ENCODE measurements around the gene MRGPRX1. TPM values are rescaled to one million over a fixed set of nuclear protein-coding genes. Genes with fewer than 3 reads are reported as not detected.

MRGPRX1 gene
- total RNA-seq, result not detected
- polyA plus RNA-seq, result not detected

DNA sequence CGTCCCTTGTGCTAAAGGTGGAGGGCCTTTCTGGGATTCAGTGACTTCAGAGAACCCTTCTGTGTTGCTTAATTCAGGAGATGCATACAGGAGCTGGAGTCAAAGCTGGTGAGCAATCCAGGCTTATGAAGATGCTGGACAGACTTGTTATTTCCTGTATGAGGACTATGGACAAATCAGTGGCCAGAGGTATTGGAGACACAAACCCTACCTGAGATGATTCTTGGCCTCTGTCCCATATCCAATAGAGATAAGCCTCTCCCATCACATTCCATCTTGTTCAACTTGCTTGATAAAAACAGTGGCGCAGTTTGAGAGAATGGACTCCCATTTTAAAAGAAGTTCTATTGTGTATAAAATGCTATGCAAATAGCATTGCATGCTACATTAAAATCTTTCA, at the start of gene MRGPRX1:
Gene MRGPRX1, minus strand, starts transcription at position 101 of the 400 bp plus-strand sequence. CDS start 4,630 bp downstream, outside the sequence.
- no peak within 1 kb of the TSS for H3K4me3 ChIP-seq (ENCODE audit: low read depth, low read length)
- Mint-ChIP-seq H3K4me1 (peaks cover 0 to 4% (median 0%) of the 10 kb centered on the region in 4 donors), H3K27ac (no peak within 1 kb of the TSS), H3K27me3 (peaks cover 5% of the 10 kb centered on the region), H3K36me3 (no peaks in the 10 kb centered on the region), H3K4me3 (no peak within 1 kb of the TSS), H3K9me3 (peaks cover 0 to 3% (median 0%) of the 10 kb centered on the region in 7 donors)
- no peaks in the 10 kb centered on the region for H3K9me3 ChIP-seq (ENCODE audit: control insufficient read depth in 2 of 2, low read length in 2 of 2)
- no peak within 1 kb of the TSS for H3K27ac ChIP-seq (ENCODE audit: insufficient read depth, low read length, poor library complexity, severe bottlenecking)
- ATAC-seq (ENCODE audit: low read depth in 2 of 2) (no peak), DNase-seq (no peak)
- no peaks in the 10 kb centered on the region for H3K4me1 ChIP-seq (ENCODE audit: control insufficient read depth, insufficient read depth, low read length, poor library complexity, severe bottlenecking)
- H3K36me3 ChIP-seq (ENCODE audit: control insufficient read depth, insufficient read depth, low read length), result no peaks in the 10 kb centered on the region
- H3K27me3 ChIP-seq (ENCODE audit: control insufficient read depth, insufficient read depth, low read length), result no peaks in the 10 kb centered on the region

DNA sequence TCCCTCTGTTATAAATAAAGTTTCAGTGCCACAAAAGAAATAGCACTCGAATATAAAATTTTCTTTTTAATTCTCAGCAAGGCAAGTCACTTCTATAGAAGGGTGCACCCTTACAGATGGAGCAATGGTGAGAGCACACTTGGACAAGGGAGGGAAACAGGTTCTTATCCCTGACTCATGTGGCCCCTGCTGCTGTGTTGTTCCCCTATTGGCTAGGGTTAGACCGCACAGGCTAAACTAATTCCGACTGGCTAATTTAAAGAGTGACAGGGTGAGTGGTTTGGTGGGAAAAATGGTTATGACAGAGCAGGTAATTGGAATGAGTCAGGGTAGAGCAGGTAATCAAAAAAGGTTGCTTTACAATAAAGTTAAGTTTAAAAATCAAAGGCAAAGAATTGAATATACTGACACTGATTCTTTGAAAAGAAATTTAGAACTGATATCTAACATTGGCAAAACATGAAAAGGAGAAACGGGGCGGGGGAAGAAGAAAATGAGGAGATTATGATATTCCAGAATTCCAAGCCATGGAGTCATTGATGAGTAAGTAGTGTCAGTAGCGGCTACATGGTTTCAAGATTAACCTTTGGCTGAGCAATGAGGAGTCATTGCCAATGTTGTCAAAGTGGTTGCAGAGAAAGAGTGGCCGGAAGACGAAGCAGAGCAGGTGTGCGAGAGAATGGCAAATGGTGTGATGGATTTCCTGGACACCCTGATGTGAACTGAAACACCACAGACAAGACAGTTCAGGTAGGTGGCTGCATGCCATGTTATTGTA, 48.4 kb upstream of the MRGPRX1 start:
- Histone ChIP-seq H3K4me3 (ENCODE audit: low read depth, low read length) (no peak overlapping the region), H3K27me3 (ENCODE audit: control insufficient read depth, insufficient read depth, low read length) (no peaks in the 10 kb centered on the region), H3K36me3 (ENCODE audit: control insufficient read depth, insufficient read depth, low read length) (no peaks in the 10 kb centered on the region), H3K27ac (ENCODE audit: insufficient read depth, low read length, poor library complexity, severe bottlenecking) (no peak overlapping the region), H3K4me1 (ENCODE audit: control insufficient read depth, insufficient read depth, low read length, poor library complexity, severe bottlenecking) (no peaks in the 10 kb centered on the region), H3K9me3 (ENCODE audit: control insufficient read depth in 2 of 2, low read length in 2 of 2) (no peaks in the 10 kb centered on the region)
- no peak overlapping the region for H3K27ac Mint-ChIP-seq
- no peak for ATAC-seq (ENCODE audit: low read depth in 2 of 2)
- H3K9me3 Mint-ChIP-seq, result peaks cover 0 to 6% (median 4%) of the 10 kb centered on the region in 7 donors
- no peak for DNase-seq
- peaks cover 0 to 4% (median 0%) of the 10 kb centered on the region in 4 donors for H3K4me1 Mint-ChIP-seq
- H3K27me3 Mint-ChIP-seq, result peaks cover 5% of the 10 kb centered on the region
- no peak overlapping the region for H3K4me3 Mint-ChIP-seq
- no peaks in the 10 kb centered on the region for H3K36me3 Mint-ChIP-seq

DNA sequence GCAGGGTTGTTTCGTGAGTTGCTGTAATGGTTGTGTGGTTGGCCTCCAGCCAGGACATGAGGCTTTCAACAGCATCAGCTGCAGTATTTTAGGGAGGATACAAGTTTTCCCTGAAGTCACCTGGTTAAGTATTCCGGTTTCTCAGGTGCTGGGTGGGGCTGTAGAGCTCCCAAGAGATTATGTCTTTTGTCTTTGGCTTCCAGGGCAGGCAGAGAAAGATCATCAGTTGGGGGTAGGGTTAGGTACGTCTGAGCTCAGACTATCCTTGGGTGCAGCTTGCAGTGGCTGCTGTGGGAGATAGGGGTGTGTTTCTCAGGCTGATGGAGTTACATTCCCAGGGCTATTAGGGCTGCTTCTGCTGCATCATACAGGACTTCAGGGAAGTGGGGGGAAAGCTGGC, 47.5 kb upstream of the MRGPRX1 start:
- H3K4me1 ChIP-seq (ENCODE audit: control insufficient read depth, insufficient read depth, low read length, poor library complexity, severe bottlenecking), result no peaks in the 10 kb centered on the region
- no peak overlapping the region for H3K27ac ChIP-seq (ENCODE audit: insufficient read depth, low read length, poor library complexity, severe bottlenecking)
- no peaks in the 10 kb centered on the region for H3K36me3 Mint-ChIP-seq
- no peak for ATAC-seq (ENCODE audit: low read depth in 2 of 2)
- no peak overlapping the region for H3K4me3 ChIP-seq (ENCODE audit: low read depth, low read length)
- no peaks in the 10 kb centered on the region for H3K36me3 ChIP-seq (ENCODE audit: control insufficient read depth, insufficient read depth, low read length)
- DNase-seq, result no peak
- H3K4me1 Mint-ChIP-seq, result peaks cover 0 to 4% (median 0%) of the 10 kb centered on the region in 4 donors
- peaks cover 13% of the 10 kb centered on the region for H3K27me3 Mint-ChIP-seq
- H3K9me3 ChIP-seq (ENCODE audit: control insufficient read depth in 2 of 2, low read length in 2 of 2), result no peaks in the 10 kb centered on the region
- peaks cover 0 to 6% (median 4%) of the 10 kb centered on the region in 7 donors for H3K9me3 Mint-ChIP-seq
- H3K27me3 ChIP-seq (ENCODE audit: control insufficient read depth, insufficient read depth, low read length), result no peaks in the 10 kb centered on the region
- H3K27ac Mint-ChIP-seq, result no peak overlapping the region
- no peak overlapping the region for H3K4me3 Mint-ChIP-seq

DNA sequence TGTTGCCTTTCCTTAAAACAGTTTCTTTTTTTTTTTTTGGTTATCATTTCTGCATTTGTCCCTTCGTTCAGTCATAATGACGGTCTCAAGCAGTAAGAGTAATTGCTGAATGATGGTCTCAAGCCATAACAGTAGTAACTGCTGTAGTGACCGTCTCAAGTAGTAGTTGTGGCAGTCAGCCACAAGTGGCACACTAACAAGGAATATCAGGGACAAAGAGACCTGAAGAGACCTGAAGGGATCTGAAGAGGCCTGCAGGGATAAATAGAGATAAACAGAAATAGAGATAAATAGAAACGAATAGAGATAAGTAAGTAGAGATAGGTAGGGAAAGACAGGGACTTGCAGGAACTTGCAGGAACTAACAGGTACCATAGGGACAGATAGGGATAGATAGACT, 42.7 kb upstream of the MRGPRX1 start:
- Mint-ChIP-seq H3K4me1 (no peaks in the 10 kb centered on the region), H3K27me3 (peaks cover 11% of the 10 kb centered on the region), H3K36me3 (no peaks in the 10 kb centered on the region), H3K27ac (no peak overlapping the region), H3K9me3 (peaks cover 0 to 3% (median 0%) of the 10 kb centered on the region in 7 donors), H3K4me3 (no peak overlapping the region)
- ATAC-seq (ENCODE audit: low read depth in 2 of 2) (no peak), DNase-seq (no peak)
- Histone ChIP-seq H3K27ac (ENCODE audit: insufficient read depth, low read length, poor library complexity, severe bottlenecking) (no peak overlapping the region), H3K4me3 (ENCODE audit: low read depth, low read length) (no peak overlapping the region), H3K36me3 (ENCODE audit: control insufficient read depth, insufficient read depth, low read length) (no peaks in the 10 kb centered on the region), H3K4me1 (ENCODE audit: control insufficient read depth, insufficient read depth, low read length, poor library complexity, severe bottlenecking) (no peaks in the 10 kb centered on the region), H3K27me3 (ENCODE audit: control insufficient read depth, insufficient read depth, low read length) (no peaks in the 10 kb centered on the region), H3K9me3 (ENCODE audit: control insufficient read depth in 2 of 2, low read length in 2 of 2) (no peaks in the 10 kb centered on the region)

DNA sequence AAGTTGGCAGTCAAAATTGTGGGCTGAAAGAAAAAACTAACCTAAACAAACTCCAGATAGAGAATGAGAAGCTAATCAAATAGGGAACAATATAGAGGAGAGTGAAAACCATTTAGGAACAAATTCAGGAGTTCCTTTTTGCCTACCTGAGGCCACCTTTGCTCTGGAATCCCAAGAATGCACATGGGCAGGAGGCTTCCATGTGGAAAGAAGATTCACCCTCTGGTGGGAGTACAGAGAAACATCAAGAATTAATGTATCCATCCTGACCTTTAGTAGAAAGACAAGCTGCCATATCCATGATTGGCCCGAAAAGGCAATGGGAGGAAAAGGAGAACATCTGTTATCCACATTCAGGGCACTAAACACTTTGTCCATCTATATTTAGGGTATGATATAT, 35.0 kb upstream of the MRGPRX1 start:
- Mint-ChIP-seq H3K4me3 (no peak overlapping the region), H3K9me3 (peaks cover 0 to 3% (median 0%) of the 10 kb centered on the region in 7 donors), H3K27ac (no peak overlapping the region), H3K36me3 (no peaks in the 10 kb centered on the region), H3K27me3 (peaks cover 7% of the 10 kb centered on the region), H3K4me1 (no peaks in the 10 kb centered on the region)
- Histone ChIP-seq H3K27ac (ENCODE audit: insufficient read depth, low read length, poor library complexity, severe bottlenecking) (no peak overlapping the region), H3K4me3 (ENCODE audit: low read depth, low read length) (no peak overlapping the region), H3K36me3 (ENCODE audit: control insufficient read depth, insufficient read depth, low read length) (no peaks in the 10 kb centered on the region), H3K4me1 (ENCODE audit: control insufficient read depth, insufficient read depth, low read length, poor library complexity, severe bottlenecking) (no peaks in the 10 kb centered on the region), H3K9me3 (ENCODE audit: control insufficient read depth in 2 of 2, low read length in 2 of 2) (no peaks in the 10 kb centered on the region), H3K27me3 (ENCODE audit: control insufficient read depth, insufficient read depth, low read length) (no peaks in the 10 kb centered on the region)
- ATAC-seq (ENCODE audit: low read depth in 2 of 2) (no peak), DNase-seq (no peak)

DNA sequence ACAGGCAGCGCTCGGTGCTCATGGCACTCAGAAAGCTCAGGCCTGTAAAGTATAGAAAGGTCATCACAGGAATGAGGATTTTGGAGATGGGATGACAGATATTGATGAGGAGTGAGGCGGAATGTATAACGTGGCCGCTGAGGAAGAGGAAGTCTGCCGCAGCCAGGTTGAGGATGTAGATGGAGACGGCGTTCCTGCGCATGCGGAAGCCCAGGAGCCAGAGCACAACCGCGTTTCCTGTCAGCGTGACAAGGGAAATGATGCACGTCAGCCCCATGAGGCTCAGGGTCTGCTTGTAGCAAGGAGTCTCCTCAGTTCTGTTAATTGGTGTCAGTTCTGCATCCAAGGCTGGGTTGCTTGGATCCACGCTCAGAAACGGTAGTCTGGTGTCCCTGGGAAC, 33.1 kb upstream of the MRGPRX1 start:
- Mint-ChIP-seq H3K27me3 (peaks cover 8% of the 10 kb centered on the region), H3K4me1 (no peaks in the 10 kb centered on the region), H3K36me3 (no peaks in the 10 kb centered on the region), H3K4me3 (no peak overlapping the region), H3K9me3 (peaks cover 0 to 1% (median 0%) of the 10 kb centered on the region in 7 donors), H3K27ac (no peak overlapping the region)
- H3K27ac ChIP-seq (ENCODE audit: insufficient read depth, low read length, poor library complexity, severe bottlenecking), result no peak overlapping the region
- H3K36me3 ChIP-seq (ENCODE audit: control insufficient read depth, insufficient read depth, low read length), result no peaks in the 10 kb centered on the region
- peaks cover under 1% of the 10 kb centered on the region for H3K27me3 ChIP-seq (ENCODE audit: control insufficient read depth, insufficient read depth, low read length)
- H3K9me3 ChIP-seq (ENCODE audit: control insufficient read depth in 2 of 2, low read length in 2 of 2), result no peaks in the 10 kb centered on the region
- no peak for DNase-seq
- no peaks in the 10 kb centered on the region for H3K4me1 ChIP-seq (ENCODE audit: control insufficient read depth, insufficient read depth, low read length, poor library complexity, severe bottlenecking)
- ATAC-seq (ENCODE audit: low read depth in 2 of 2), result no peak
- no peak overlapping the region for H3K4me3 ChIP-seq (ENCODE audit: low read depth, low read length)

DNA sequence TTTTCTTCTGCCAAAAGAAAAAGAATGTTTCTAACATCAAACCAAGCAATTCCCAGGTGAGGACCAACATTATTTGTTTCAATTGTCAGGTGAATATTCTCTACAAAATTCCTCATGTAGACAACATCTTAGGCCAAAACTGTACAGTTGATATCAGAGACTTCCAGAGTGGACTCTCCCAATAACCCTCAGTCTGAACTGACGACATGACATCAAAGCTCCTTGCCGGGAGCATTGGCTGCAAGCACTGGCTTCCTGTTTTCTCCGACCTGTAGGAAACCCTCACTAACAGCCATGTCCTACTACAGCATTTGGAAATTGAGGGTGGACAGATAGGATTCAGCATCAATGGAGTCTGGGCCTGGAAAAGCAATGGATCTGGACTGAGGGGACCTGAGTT, 30.5 kb upstream of the MRGPRX1 start:
- Mint-ChIP-seq H3K27me3 (peaks cover 13% of the 10 kb centered on the region), H3K36me3 (no peaks in the 10 kb centered on the region), H3K4me1 (no peaks in the 10 kb centered on the region), H3K4me3 (no peak overlapping the region), H3K27ac (no peak overlapping the region), H3K9me3 (no peaks in the 10 kb centered on the region)
- ATAC-seq (ENCODE audit: low read depth in 2 of 2) (no peak), DNase-seq (no peak)
- H3K4me1 ChIP-seq (ENCODE audit: control insufficient read depth, insufficient read depth, low read length, poor library complexity, severe bottlenecking), result no peaks in the 10 kb centered on the region
- H3K4me3 ChIP-seq (ENCODE audit: low read depth, low read length), result no peak overlapping the region
- H3K27ac ChIP-seq (ENCODE audit: insufficient read depth, low read length, poor library complexity, severe bottlenecking), result no peak overlapping the region
- peaks cover 3% of the 10 kb centered on the region for H3K27me3 ChIP-seq (ENCODE audit: control insufficient read depth, insufficient read depth, low read length)
- no peaks in the 10 kb centered on the region for H3K36me3 ChIP-seq (ENCODE audit: control insufficient read depth, insufficient read depth, low read length)
- no peaks in the 10 kb centered on the region for H3K9me3 ChIP-seq (ENCODE audit: control insufficient read depth in 2 of 2, low read length in 2 of 2)

Data from CD4-positive, CD25-positive, alpha-beta regulatory T cell (primary cell).